ENCODE results near the gene CBFA2T2.
A peak's percentile ranks its signal among the peaks of the same experiment; 100 is the strongest.
"Not testable (repeated sequence)": the region's sequence is repeated elsewhere in the genome, so short reads cannot be mapped to it uniquely, and the experiment has no call there.

Gene CBFA2T2

GRCh38 chr20:33490023-33490933, at the start of gene CBFA2T2:
Gene CBFA2T2, plus strand, starts transcription at chr20:33490096. Its CDS starts 172 bp downstream, at chr20:33490268.
- DNase-seq: no peak

- not testable (repeated sequence) for DNase-seq
Observed at GRCh38 chr20:33440562-33440961, 49.3 kb upstream of the CBFA2T2 start.

GRCh38 chr20:33441142-33441955, 48.5 kb upstream of the CBFA2T2 start:
- DNase-seq: no peak

GRCh38 chr20:33442136-33443005, 47.5 kb upstream of the CBFA2T2 start:
- DNase-seq: no peak

- no peak for DNase-seq
Observed at GRCh38 chr20:33443006-33443511, 46.8 kb upstream of the CBFA2T2 start.

- DNase-seq: peak; percentile 17
Observed at GRCh38 chr20:33443512-33444239, 46.2 kb upstream of the CBFA2T2 start, which contains the start of gene SNTA1. Gene SNTA1, minus strand, starts transcription at chr20:33443763. Its CDS starts 143 bp downstream, at chr20:33443620.

- DNase-seq: no peak
Observed at GRCh38 chr20:33444797-33445560, 44.9 kb upstream of the CBFA2T2 start.

- no peak for DNase-seq
Observed at GRCh38 chr20:33445881-33446625, 43.8 kb upstream of the CBFA2T2 start.

GRCh38 chr20:33450867-33451266, 39.0 kb upstream of the CBFA2T2 start:
- no peak for DNase-seq

GRCh38 chr20:33456916-33457642, 32.8 kb upstream of the CBFA2T2 start:
- peak; percentile 57 for DNase-seq

- no peak for DNase-seq
Observed at GRCh38 chr20:33459599-33459998, 30.3 kb upstream of the CBFA2T2 start.

- no peak for DNase-seq
Observed at GRCh38 chr20:33460711-33461110, 29.2 kb upstream of the CBFA2T2 start.

GRCh38 chr20:33463332-33464101, 26.4 kb upstream of the CBFA2T2 start:
- no peak for DNase-seq

- DNase-seq: not testable (repeated sequence)
Observed at GRCh38 chr20:33464759-33465158, 25.1 kb upstream of the CBFA2T2 start.

- no peak for DNase-seq
Observed at GRCh38 chr20:33465481-33466302, 24.2 kb upstream of the CBFA2T2 start.

- no peak for DNase-seq
Observed at GRCh38 chr20:33466303-33466646, 23.6 kb upstream of the CBFA2T2 start.

GRCh38 chr20:33470457-33470856, 19.4 kb upstream of the CBFA2T2 start:
- DNase-seq: no peak

- DNase-seq: no peak
Observed at GRCh38 chr20:33470866-33471265, 19.0 kb upstream of the CBFA2T2 start.

All from NCI-H2107 (cell line).